WTC11 (cell line): ENCODE measurements around the gene TRIM46. TPM values are rescaled to one million over a fixed set of nuclear protein-coding genes. Genes with fewer than 3 reads are reported as not detected.

Source experiments
- ATAC-seq: fragments of 200-7000 bp; cut with Tn5 transposase; 2 replicates; pipeline ENCODE4 v1.10.0; 2021; ENCODE audit warnings: mild to moderate bottlenecking, moderate library complexity
- CTCF ChIA-PET: fragments of 300-600 bp; sonication (Branson Sonifier 250); formaldehyde crosslinking; loops from one replicate; lab custom pipeline; 2021; ENCODE audit warnings: antibody characterized with exemption; lab: Charles Lee
- POLR2A ChIA-PET: fragments of 350-600 bp; sonication (Branson Sonifier 250); formaldehyde crosslinking; loops from one replicate; lab custom pipeline; 2021; ENCODE audit warnings: antibody characterized with exemption; lab: Charles Lee
- DNase-seq: peaks from one replicate; pipeline ENCODE4 v3.0.0; 2021; ENCODE audit warnings: low spot score
- H3K27ac Mint-ChIP-seq: 2 replicates; pipeline ENCODE4 v1.8.0; 2021; ENCODE audit warnings: mixed read lengths
- H3K27me3 Mint-ChIP-seq: 2 replicates; pipeline ENCODE4 v1.8.0; 2021; ENCODE audit warnings: low read depth, mild to moderate bottlenecking, moderate library complexity, mixed read lengths
- H3K36me3 Mint-ChIP-seq: 2 replicates; pipeline ENCODE4 v1.8.0; 2021; ENCODE audit warnings: mixed read lengths
- H3K4me1 Mint-ChIP-seq: 2 replicates; pipeline ENCODE4 v1.8.0; 2022; ENCODE audit warnings: mixed read lengths
- H3K4me3 Mint-ChIP-seq: 2 replicates; pipeline ENCODE4 v1.8.0; 2021; ENCODE audit warnings: mild to moderate bottlenecking, moderate library complexity, mixed read lengths
- H3K9me3 Mint-ChIP-seq: 2 replicates; pipeline ENCODE4 v1.8.0; 2021; ENCODE audit warnings: mixed read lengths
- ATF1 ChIP-seq: sonication (generic); formaldehyde crosslinking; IDR thresholded peaks from 2 replicates; pipeline ENCODE4 v1.8.1; 2023; ENCODE audit warnings: mild to moderate bottlenecking, moderate library complexity, missing genetic modification reagents
- ELF4 ChIP-seq: sonication (generic); formaldehyde crosslinking; IDR thresholded peaks from 2 replicates; pipeline ENCODE4 v1.8.1; 2022; ENCODE audit warnings: low read depth, mild to moderate bottlenecking, moderate library complexity, missing genetic modification reagents
- EMX1 ChIP-seq: fragments of 250-450 bp; sonication (Bioruptor Pico); IDR thresholded peaks from 2 replicates; pipeline ENCODE4 v1.8.0; 2021; ENCODE audit warnings: mild to moderate bottlenecking
- FOXP1 ChIP-seq: sonication (generic); formaldehyde crosslinking; IDR thresholded peaks from 2 replicates; pipeline ENCODE4 v1.8.0; 2022; ENCODE audit warnings: missing genetic modification reagents, mild to moderate bottlenecking, moderate library complexity, borderline replicate concordance
- NFATC4 ChIP-seq: fragments of 250-450 bp; sonication (Bioruptor Pico); IDR thresholded peaks from 2 replicates; pipeline ENCODE4 v1.9.0; 2021; ENCODE audit warnings: mild to moderate bottlenecking
- NFE2L1 ChIP-seq: sonication (generic); formaldehyde crosslinking; IDR thresholded peaks from 2 replicates; pipeline ENCODE4 v1.8.1; 2023; ENCODE audit warnings: missing genetic modification reagents
- NR3C1 ChIP-seq: sonication (generic); formaldehyde crosslinking; conservative IDR thresholded peaks from 2 replicates; pipeline ENCODE4 v1.8.1; 2023; ENCODE audit warnings: low read depth, mild to moderate bottlenecking, missing genetic modification reagents
- ZNF138 ChIP-seq: sonication (generic); formaldehyde crosslinking; conservative IDR thresholded peaks from 2 replicates; pipeline ENCODE4 v1.8.1; 2022; ENCODE audit warnings: mild to moderate bottlenecking, moderate library complexity, missing genetic modification reagents
- ZNF232 ChIP-seq: sonication (generic); formaldehyde crosslinking; IDR thresholded peaks from 2 replicates; pipeline ENCODE4 v1.8.0; 2022; ENCODE audit warnings: mild to moderate bottlenecking, missing genetic modification reagents
- ZNF396 ChIP-seq: fragments of 250-450 bp; sonication (Bioruptor Pico); IDR thresholded peaks from 2 replicates; pipeline ENCODE4 v1.8.0; 2021; ENCODE audit warnings: mild to moderate bottlenecking, moderate library complexity, borderline replicate concordance
- ZNF671 ChIP-seq: fragments of 250-450 bp; sonication (Bioruptor Pico); IDR thresholded peaks from 2 replicates; pipeline ENCODE4 v1.8.0; 2021; ENCODE audit warnings: mild to moderate bottlenecking
- total RNA-seq: library from RNA; stranded (reverse); gene quantifications from 3 replicates; pipeline ENCODE4 v1.2.3, GENCODE V29; 2021
- TF ChIP-seq, protein P1 (sequence below): fragments of 250-450 bp; sonication (Bioruptor Pico); IDR thresholded peaks from 2 replicates; pipeline ENCODE4 v1.8.0; 2021; ENCODE audit warnings: mild to moderate bottlenecking
- TF ChIP-seq, protein P2 (sequence below): fragments of 250-450 bp; sonication (Bioruptor Pico); conservative IDR thresholded peaks from 2 replicates; pipeline ENCODE4 v1.9.0; 2021; ENCODE audit warnings: mild to moderate bottlenecking
- TF ChIP-seq, protein P3 (sequence below): sonication (generic); formaldehyde crosslinking; IDR thresholded peaks from 2 replicates; pipeline ENCODE4 v1.8.1; 2022; ENCODE audit warnings: missing genetic modification reagents, borderline replicate concordance
- TF ChIP-seq, protein P4 (sequence below): sonication (generic); formaldehyde crosslinking; IDR thresholded peaks from 2 replicates; pipeline ENCODE4 v1.8.1; 2023; ENCODE audit warnings: mild to moderate bottlenecking, missing genetic modification reagents
- TF ChIP-seq, protein P5 (sequence below): sonication (generic); formaldehyde crosslinking; IDR thresholded peaks from 2 replicates; pipeline ENCODE4 v1.8.1; 2023; ENCODE audit warnings: mild to moderate bottlenecking, missing genetic modification reagents, moderate library complexity
- TF ChIP-seq, protein P6 (sequence below): sonication (generic); formaldehyde crosslinking; IDR thresholded peaks from 2 replicates; pipeline ENCODE4 v1.8.1; 2022; ENCODE audit warnings: low read depth, missing genetic modification reagents, borderline replicate concordance
- TF ChIP-seq, protein P7 (sequence below): fragments of 250-450 bp; sonication (Bioruptor Pico); IDR thresholded peaks from 2 replicates; pipeline ENCODE4 v1.9.0; 2021; ENCODE audit warnings: mild to moderate bottlenecking
- TF ChIP-seq, protein P8 (sequence below): sonication (generic); formaldehyde crosslinking; conservative IDR thresholded peaks from 2 replicates; pipeline ENCODE4 v1.8.1; 2022; ENCODE audit warnings: mild to moderate bottlenecking, missing genetic modification reagents
- TF ChIP-seq, protein P9 (sequence below): sonication (generic); formaldehyde crosslinking; IDR thresholded peaks from 2 replicates; pipeline ENCODE4 v1.8.1; 2023; ENCODE audit warnings: mild to moderate bottlenecking, missing genetic modification reagents

TRIM46 gene
- total RNA-seq, 1 experiment from 2014 or later = 22.1 TPM

DNA sequence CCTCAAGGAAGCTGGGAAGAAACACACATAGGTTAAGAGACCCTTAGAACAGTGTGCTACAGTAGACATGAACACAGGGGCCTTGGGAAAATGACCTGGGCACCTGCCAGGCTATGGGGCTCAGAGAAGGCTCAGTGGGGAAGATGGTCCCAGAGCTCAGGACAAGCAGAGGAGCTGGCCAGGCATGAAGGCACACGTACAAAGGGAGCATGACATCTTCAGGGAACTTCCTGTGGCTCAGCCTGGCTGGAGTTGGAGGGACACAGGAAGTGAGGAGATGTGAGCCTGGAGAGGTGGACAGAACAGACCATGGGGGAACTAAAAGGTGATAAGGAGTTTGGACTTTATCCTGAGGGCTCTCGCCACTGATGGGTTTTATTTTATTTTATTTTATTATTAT is 41.8 kb upstream of the TRIM46 start:
- ChIA-PET POLR2A (no interaction called here), CTCF (interaction anchor here (3.9 to 12.9 kb wide), 4 partner anchors 36 to 47 kb away, joined by 49 to 164 read pairs (median 102); partner anchors contain the start of genes KRTCAP2 and TRIM46)
- Mint-ChIP-seq H3K9me3 (no peaks in the 10 kb centered on the region), H3K36me3 (peaks cover 16% of the 10 kb centered on the region), H3K27me3 (peaks cover 20% of the 10 kb centered on the region), H3K27ac (no peak overlapping the region; the same call in 1 of the 2 replicates), H3K4me3 (no peak overlapping the region), H3K4me1 (peaks cover 46% of the 10 kb centered on the region)
- DNase-seq = no peak
- TF ChIP-seq, protein P1, sequence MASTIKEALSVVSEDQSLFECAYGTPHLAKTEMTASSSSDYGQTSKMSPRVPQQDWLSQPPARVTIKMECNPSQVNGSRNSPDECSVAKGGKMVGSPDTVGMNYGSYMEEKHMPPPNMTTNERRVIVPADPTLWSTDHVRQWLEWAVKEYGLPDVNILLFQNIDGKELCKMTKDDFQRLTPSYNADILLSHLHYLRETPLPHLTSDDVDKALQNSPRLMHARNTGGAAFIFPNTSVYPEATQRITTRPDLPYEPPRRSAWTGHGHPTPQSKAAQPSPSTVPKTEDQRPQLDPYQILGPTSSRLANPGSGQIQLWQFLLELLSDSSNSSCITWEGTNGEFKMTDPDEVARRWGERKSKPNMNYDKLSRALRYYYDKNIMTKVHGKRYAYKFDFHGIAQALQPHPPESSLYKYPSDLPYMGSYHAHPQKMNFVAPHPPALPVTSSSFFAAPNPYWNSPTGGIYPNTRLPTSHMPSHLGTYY (CRISPR knock-in tag) = no peak
- no peak for TF ChIP-seq FOXP1 (CRISPR knock-in tag)
- TF ChIP-seq ZNF396 (CRISPR knock-in tag) = no peak
- no peak for TF ChIP-seq NFATC4
- TF ChIP-seq ATF1 (CRISPR knock-in tag) = no peak
- TF ChIP-seq, protein P2, sequence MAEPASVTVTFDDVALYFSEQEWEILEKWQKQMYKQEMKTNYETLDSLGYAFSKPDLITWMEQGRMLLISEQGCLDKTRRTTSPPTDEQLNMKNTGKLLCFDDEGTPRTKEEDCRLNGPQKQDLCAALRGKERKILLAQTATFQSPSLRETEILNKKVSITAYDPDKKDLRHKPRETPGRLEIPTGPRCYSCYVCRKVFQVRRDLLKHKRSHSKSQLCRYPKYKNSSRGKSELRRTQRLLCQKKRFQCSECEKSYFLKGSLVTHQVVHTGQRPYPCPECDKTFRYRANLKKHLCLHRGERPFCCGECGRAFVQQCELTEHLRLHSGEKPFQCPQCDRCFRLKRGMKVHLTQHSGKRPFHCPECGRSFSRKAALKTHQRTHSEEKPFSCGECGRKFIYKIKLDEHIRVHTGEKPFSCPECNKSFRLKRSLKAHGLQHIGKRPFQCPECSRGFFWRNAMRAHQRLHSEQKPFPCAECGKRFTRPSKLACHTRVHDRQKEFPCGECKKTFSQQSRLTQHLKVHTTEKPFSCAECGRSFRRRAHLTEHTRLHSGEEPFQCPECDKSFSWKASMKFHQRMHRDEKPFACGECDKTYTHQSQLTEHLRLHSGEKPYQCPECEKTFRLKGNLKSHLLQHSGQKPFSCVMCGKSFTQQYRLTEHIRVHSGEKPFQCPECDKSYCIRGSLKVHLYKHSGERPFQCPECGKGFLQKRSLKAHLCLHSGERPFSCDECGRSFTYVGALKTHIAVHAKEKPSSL (CRISPR knock-in tag) = no peak
- TF ChIP-seq EMX1 (CRISPR knock-in tag) = no peak
- no peak for TF ChIP-seq ELF4 (CRISPR knock-in tag)
- TF ChIP-seq, protein P3, sequence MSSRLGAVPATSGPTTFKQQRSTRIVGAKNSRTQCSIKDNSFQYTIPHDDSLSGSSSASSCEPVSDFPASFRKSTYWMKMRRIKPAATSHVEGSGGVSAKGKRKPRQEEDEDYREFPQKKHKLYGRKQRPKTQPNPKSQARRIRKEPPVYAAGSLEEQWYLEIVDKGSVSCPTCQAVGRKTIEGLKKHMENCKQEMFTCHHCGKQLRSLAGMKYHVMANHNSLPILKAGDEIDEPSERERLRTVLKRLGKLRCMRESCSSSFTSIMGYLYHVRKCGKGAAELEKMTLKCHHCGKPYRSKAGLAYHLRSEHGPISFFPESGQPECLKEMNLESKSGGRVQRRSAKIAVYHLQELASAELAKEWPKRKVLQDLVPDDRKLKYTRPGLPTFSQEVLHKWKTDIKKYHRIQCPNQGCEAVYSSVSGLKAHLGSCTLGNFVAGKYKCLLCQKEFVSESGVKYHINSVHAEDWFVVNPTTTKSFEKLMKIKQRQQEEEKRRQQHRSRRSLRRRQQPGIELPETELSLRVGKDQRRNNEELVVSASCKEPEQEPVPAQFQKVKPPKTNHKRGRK (CRISPR knock-in tag) = no peak
- TF ChIP-seq, protein P4, sequence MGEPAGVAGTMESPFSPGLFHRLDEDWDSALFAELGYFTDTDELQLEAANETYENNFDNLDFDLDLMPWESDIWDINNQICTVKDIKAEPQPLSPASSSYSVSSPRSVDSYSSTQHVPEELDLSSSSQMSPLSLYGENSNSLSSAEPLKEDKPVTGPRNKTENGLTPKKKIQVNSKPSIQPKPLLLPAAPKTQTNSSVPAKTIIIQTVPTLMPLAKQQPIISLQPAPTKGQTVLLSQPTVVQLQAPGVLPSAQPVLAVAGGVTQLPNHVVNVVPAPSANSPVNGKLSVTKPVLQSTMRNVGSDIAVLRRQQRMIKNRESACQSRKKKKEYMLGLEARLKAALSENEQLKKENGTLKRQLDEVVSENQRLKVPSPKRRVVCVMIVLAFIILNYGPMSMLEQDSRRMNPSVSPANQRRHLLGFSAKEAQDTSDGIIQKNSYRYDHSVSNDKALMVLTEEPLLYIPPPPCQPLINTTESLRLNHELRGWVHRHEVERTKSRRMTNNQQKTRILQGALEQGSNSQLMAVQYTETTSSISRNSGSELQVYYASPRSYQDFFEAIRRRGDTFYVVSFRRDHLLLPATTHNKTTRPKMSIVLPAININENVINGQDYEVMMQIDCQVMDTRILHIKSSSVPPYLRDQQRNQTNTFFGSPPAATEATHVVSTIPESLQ = no peak
- TF ChIP-seq, protein P5, sequence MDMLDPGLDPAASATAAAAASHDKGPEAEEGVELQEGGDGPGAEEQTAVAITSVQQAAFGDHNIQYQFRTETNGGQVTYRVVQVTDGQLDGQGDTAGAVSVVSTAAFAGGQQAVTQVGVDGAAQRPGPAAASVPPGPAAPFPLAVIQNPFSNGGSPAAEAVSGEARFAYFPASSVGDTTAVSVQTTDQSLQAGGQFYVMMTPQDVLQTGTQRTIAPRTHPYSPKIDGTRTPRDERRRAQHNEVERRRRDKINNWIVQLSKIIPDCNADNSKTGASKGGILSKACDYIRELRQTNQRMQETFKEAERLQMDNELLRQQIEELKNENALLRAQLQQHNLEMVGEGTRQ (CRISPR knock-in tag) = no peak
- TF ChIP-seq, protein P6, sequence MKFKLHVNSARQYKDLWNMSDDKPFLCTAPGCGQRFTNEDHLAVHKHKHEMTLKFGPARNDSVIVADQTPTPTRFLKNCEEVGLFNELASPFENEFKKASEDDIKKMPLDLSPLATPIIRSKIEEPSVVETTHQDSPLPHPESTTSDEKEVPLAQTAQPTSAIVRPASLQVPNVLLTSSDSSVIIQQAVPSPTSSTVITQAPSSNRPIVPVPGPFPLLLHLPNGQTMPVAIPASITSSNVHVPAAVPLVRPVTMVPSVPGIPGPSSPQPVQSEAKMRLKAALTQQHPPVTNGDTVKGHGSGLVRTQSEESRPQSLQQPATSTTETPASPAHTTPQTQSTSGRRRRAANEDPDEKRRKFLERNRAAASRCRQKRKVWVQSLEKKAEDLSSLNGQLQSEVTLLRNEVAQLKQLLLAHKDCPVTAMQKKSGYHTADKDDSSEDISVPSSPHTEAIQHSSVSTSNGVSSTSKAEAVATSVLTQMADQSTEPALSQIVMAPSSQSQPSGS (CRISPR knock-in tag) = no peak
- TF ChIP-seq NFE2L1 (CRISPR knock-in tag) = no peak
- TF ChIP-seq ZNF671 = no peak
- TF ChIP-seq, protein P7, sequence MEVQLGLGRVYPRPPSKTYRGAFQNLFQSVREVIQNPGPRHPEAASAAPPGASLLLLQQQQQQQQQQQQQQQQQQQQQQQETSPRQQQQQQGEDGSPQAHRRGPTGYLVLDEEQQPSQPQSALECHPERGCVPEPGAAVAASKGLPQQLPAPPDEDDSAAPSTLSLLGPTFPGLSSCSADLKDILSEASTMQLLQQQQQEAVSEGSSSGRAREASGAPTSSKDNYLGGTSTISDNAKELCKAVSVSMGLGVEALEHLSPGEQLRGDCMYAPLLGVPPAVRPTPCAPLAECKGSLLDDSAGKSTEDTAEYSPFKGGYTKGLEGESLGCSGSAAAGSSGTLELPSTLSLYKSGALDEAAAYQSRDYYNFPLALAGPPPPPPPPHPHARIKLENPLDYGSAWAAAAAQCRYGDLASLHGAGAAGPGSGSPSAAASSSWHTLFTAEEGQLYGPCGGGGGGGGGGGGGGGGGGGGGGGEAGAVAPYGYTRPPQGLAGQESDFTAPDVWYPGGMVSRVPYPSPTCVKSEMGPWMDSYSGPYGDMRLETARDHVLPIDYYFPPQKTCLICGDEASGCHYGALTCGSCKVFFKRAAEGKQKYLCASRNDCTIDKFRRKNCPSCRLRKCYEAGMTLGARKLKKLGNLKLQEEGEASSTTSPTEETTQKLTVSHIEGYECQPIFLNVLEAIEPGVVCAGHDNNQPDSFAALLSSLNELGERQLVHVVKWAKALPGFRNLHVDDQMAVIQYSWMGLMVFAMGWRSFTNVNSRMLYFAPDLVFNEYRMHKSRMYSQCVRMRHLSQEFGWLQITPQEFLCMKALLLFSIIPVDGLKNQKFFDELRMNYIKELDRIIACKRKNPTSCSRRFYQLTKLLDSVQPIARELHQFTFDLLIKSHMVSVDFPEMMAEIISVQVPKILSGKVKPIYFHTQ (CRISPR knock-in tag) = no peak
- no peak for TF ChIP-seq ZNF138 (CRISPR knock-in tag)
- TF ChIP-seq NR3C1 (CRISPR knock-in tag) = no peak
- no peak for TF ChIP-seq ZNF232 (CRISPR knock-in tag)
- TF ChIP-seq, protein P8, sequence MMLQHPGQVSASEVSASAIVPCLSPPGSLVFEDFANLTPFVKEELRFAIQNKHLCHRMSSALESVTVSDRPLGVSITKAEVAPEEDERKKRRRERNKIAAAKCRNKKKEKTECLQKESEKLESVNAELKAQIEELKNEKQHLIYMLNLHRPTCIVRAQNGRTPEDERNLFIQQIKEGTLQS (CRISPR knock-in tag) = no peak
- TF ChIP-seq, protein P9, sequence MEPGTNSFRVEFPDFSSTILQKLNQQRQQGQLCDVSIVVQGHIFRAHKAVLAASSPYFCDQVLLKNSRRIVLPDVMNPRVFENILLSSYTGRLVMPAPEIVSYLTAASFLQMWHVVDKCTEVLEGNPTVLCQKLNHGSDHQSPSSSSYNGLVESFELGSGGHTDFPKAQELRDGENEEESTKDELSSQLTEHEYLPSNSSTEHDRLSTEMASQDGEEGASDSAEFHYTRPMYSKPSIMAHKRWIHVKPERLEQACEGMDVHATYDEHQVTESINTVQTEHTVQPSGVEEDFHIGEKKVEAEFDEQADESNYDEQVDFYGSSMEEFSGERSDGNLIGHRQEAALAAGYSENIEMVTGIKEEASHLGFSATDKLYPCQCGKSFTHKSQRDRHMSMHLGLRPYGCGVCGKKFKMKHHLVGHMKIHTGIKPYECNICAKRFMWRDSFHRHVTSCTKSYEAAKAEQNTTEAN (CRISPR knock-in tag) = no peak
- no peak for ATAC-seq
